ENCODE results near the gene ODAPH. TPM values are rescaled to one million over a fixed set of nuclear protein-coding genes. Genes with fewer than 3 reads are reported as not detected.
"Not testable (repeated sequence)": the region's sequence is repeated elsewhere in the genome, so short reads cannot be mapped to it uniquely, and the experiment has no call there.

ODAPH gene
- total RNA-seq, 4 donors from 2014 or later, result 0.23 TPM; not detected in 3

GRCh38 chr4:75514131-75514948, 41.5 kb upstream of the ODAPH start, which contains the start of the genes RCHY1 and THAP6:
RCHY1 (minus strand) TSS chr4:75514403; CDS start chr4:75514286, 117 bp downstream.
THAP6 (plus strand) TSS chr4:75514473; CDS start chr4:75515453, 980 bp downstream.
- intact Hi-C loops (cut with DNase I), result no loop called here
- H3K27me3 ChIP-seq, result no peaks in the 10 kb centered on the region
- H3K9me3 ChIP-seq, result no peaks in the 10 kb centered on the region
- H3K4me1 ChIP-seq, result peaks cover 12 to 63% (median 21%) of the 10 kb centered on the region in 3 donors
- 0 to 1% methylated on average over 24 to 34 of the region's 61 CpGs for WGBS, 2 donors
- peak; percentile 77 for DNase-seq
- H3K36me3 ChIP-seq, result peaks cover 0 to 27% (median 9%) of the 10 kb centered on the region in 3 donors
- peak in 3 of 4 donors; percentile 28 to 82 (median 39) for TF ChIP-seq POLR2A (IDR thresholded peaks at IDR 0.05)
- peak in 3 of 6 experiments; percentile 4 to 30 (median 16) for TF ChIP-seq CTCF (IDR thresholded peaks at IDR 0.05)
- peak within 1 kb of the TSS; percentile 84 to 99 (median 94) for H3K27ac ChIP-seq
- H3K4me3 ChIP-seq, result peak within 1 kb of the TSS; percentile 47 to 90 (median 82)

- TF ChIP-seq POLR2A (IDR thresholded peaks at IDR 0.05) (no peak), CTCF (IDR thresholded peaks at IDR 0.05) (no peak)
- Histone ChIP-seq H3K4me3 (peak overlapping the region; percentile 47 to 90 (median 82)), H3K4me1 (peaks cover 12 to 57% (median 21%) of the 10 kb centered on the region in 3 donors), H3K27ac (peak overlapping the region; percentile 84 to 99 (median 94)), H3K27me3 (no peaks in the 10 kb centered on the region), H3K9me3 (no peaks in the 10 kb centered on the region), H3K36me3 (peaks cover 0 to 28% (median 9%) of the 10 kb centered on the region in 3 donors)
- intact Hi-C loops (cut with DNase I), result no loop called here
- 23 to 34% methylated on average over 9 of the region's 9 CpGs for WGBS, 2 donors
- DNase-seq, result no peak
Observed at GRCh38 chr4:75514949-75515612, 40.8 kb upstream of the ODAPH start.

GRCh38 chr4:75516144-75516543, 39.7 kb upstream of the ODAPH start:
- Histone ChIP-seq H3K27me3 (no peaks in the 10 kb centered on the region), H3K9me3 (no peaks in the 10 kb centered on the region), H3K4me3 (no peak overlapping the region), H3K36me3 (peaks cover 0 to 31% (median 9%) of the 10 kb centered on the region in 3 donors), H3K4me1 (peaks cover 12 to 46% (median 19%) of the 10 kb centered on the region in 3 donors), H3K27ac (no peak overlapping the region)
- intact Hi-C loops (cut with DNase I), result no loop called here
- no peak for DNase-seq
- no peak for TF ChIP-seq POLR2A (IDR thresholded peaks at IDR 0.05)
- TF ChIP-seq CTCF (IDR thresholded peaks at IDR 0.05), result no peak
- 87 to 95% methylated on average over 1 of the region's 1 CpG for WGBS, 2 donors

- intact Hi-C loops (cut with DNase I); H3K9me3 ChIP-seq; DNase-seq; H3K4me3 ChIP-seq; H3K27ac ChIP-seq; H3K27me3 ChIP-seq: not testable (repeated sequence)
- H3K4me1 ChIP-seq, result peaks cover 0 to 22% (median 3%) of the 10 kb centered on the region in 3 donors
- 96% methylated on average over 4 of the region's 7 CpGs; no CpG with 5 or more reads in 1 of the 2 donors for WGBS, 2 donors
- peaks cover 0 to 64% (median 9%) of the 10 kb centered on the region in 3 donors for H3K36me3 ChIP-seq
Observed at GRCh38 chr4:75519452-75519851, 36.4 kb upstream of the ODAPH start.

GRCh38 chr4:75525086-75525485, 30.8 kb upstream of the ODAPH start:
- 81 to 84% methylated on average over 1 of the region's 1 CpG for WGBS, 2 donors

More at GRCh38 chr4:75525086-75525485, 30.8 kb upstream of the ODAPH start:
- H3K27me3 ChIP-seq, result no peaks in the 10 kb centered on the region
- DNase-seq, result no peak
- no peaks in the 10 kb centered on the region for H3K9me3 ChIP-seq
- no peak overlapping the region for H3K4me3 ChIP-seq
- no peaks in the 10 kb centered on the region for H3K4me1 ChIP-seq
- peaks cover 0 to 92% (median 9%) of the 10 kb centered on the region in 3 donors for H3K36me3 ChIP-seq
- no peak for TF ChIP-seq CTCF (IDR thresholded peaks at IDR 0.05)
- no peak for TF ChIP-seq POLR2A (IDR thresholded peaks at IDR 0.05)
- intact Hi-C loops (cut with DNase I), result no loop called here
- no peak overlapping the region for H3K27ac ChIP-seq

Data from esophagus squamous epithelium (tissue), 5 donors.